ENCODE data around the gene HOXB2. TPM values are rescaled to one million over a fixed set of nuclear protein-coding genes. Genes with fewer than 3 reads are reported as not detected.

The HOXB2 gene
- total and polyA plus RNA-seq, 2 experiments from 2014 or later = 5.6 to 20.7 TPM

GRCh38 chr17:48497103-48497502, 47.8 kb downstream of the HOXB2 start:
- TF ChIP-seq EZH2 (IDR thresholded peaks at IDR 0.05; ENCODE audit: borderline replicate concordance) (no peak), EZH2phosphoT487 (IDR thresholded peaks at IDR 0.05; ENCODE audit: low read depth, severe bottlenecking, unreplicated experiment) (no peak), CTCF (IDR thresholded peaks at IDR 0.05; ENCODE audit: poor library complexity) (no peak)
- 36% methylated on average over 2 of the region's 2 CpGs for WGBS (ENCODE audit: low lambda C conversion rate, missing lambda C conversion rate)
- no peak overlapping the region for H3K4me3 ChIP-seq
- no peaks in the 10 kb centered on the region for H3K9me3 ChIP-seq (ENCODE audit: low read depth)
- no peak for DNase-seq (ENCODE audit: low spot score)
- no peaks in the 10 kb centered on the region for H4K20me1 ChIP-seq (ENCODE audit: insufficient read depth, poor library complexity, severe bottlenecking)
- no peaks in the 10 kb centered on the region for H3K36me3 ChIP-seq (replicated peaks; ENCODE audit: insufficient read depth, low read depth)
- H3K4me1 ChIP-seq (ENCODE audit: insufficient read depth) = peaks cover 17% of the 10 kb centered on the region
- no peak overlapping the region for H3K4me2 ChIP-seq
- no peak overlapping the region for H3K27ac ChIP-seq
- no peaks in the 10 kb centered on the region for H3K79me2 ChIP-seq
- H2AFZ ChIP-seq = no peak overlapping the region
- H3K9me2 ChIP-seq (replicated peaks; ENCODE audit: insufficient read depth) = no peaks in the 10 kb centered on the region
- peaks cover 67% of the 10 kb centered on the region for H3K27me3 ChIP-seq

GRCh38 chr17:48494335-48494734, 50.6 kb downstream of the HOXB2 start:
- Histone ChIP-seq H4K20me1 (ENCODE audit: insufficient read depth, poor library complexity, severe bottlenecking) (no peaks in the 10 kb centered on the region), H3K27ac (no peak overlapping the region), H3K27me3 (peaks cover 69% of the 10 kb centered on the region), H3K79me2 (no peaks in the 10 kb centered on the region), H3K9me2 (replicated peaks; ENCODE audit: insufficient read depth) (no peaks in the 10 kb centered on the region), H3K36me3 (replicated peaks; ENCODE audit: insufficient read depth, low read depth) (no peaks in the 10 kb centered on the region), H3K9me3 (ENCODE audit: low read depth) (no peaks in the 10 kb centered on the region), H3K4me1 (ENCODE audit: insufficient read depth) (peaks cover 7% of the 10 kb centered on the region), H3K4me3 (no peak overlapping the region), H3K4me2 (no peak overlapping the region), H2AFZ (no peak overlapping the region)
- TF ChIP-seq EZH2phosphoT487 (IDR thresholded peaks at IDR 0.05; ENCODE audit: low read depth, severe bottlenecking, unreplicated experiment) (no peak), EZH2 (IDR thresholded peaks at IDR 0.05; ENCODE audit: borderline replicate concordance) (no peak), CTCF (IDR thresholded peaks at IDR 0.05; ENCODE audit: poor library complexity) (no peak)
- DNase-seq (ENCODE audit: low spot score) = no peak
- WGBS (ENCODE audit: low lambda C conversion rate, missing lambda C conversion rate) = 85% methylated on average over 8 of the region's 8 CpGs

MicroRNAs encoded within 50 kb of the gene (microRNA counts, 767-probe panel; counts per million panel counts)
- 6,968 counts per million, percentile 36 among the panel's probes with 10 or more counts for microRNA hsa-miR-10a-5p

Other genes starting within 250 kb of the HOXB2 start
- gene SKAP1, start 114.9 kb downstream of the HOXB2 start, total RNA-seq = 1.8 and 3.0 TPM in 2 replicates
- gene SKAP1, start 114.9 kb downstream of the HOXB2 start, polyA plus RNA-seq = 1.4 and 4.1 TPM in 2 replicates
- not detected in 2 replicates for gene HOXB1, start 14.1 kb downstream of the HOXB2 start, total RNA-seq
- not detected in 2 replicates for gene HOXB1, start 14.1 kb downstream of the HOXB2 start, polyA plus RNA-seq
- 1.4 and 2.2 TPM in 2 replicates for gene HOXB4, start 33.2 kb upstream of the HOXB2 start, total RNA-seq
- gene HOXB4, start 33.2 kb upstream of the HOXB2 start, polyA plus RNA-seq = 1.8 and 2.0 TPM in 2 replicates
- 1.8 and 5.9 TPM in 2 replicates for gene HOXB3, start 45.1 kb upstream of the HOXB2 start, total RNA-seq
- gene HOXB3, start 45.1 kb upstream of the HOXB2 start, polyA plus RNA-seq = 1.8 and 4.0 TPM in 2 replicates
- gene HOXB5, start 48.7 kb upstream of the HOXB2 start, total RNA-seq = 0.27 and 0.36 TPM in 2 replicates
- gene HOXB5, start 48.7 kb upstream of the HOXB2 start, polyA plus RNA-seq = 3.3 and 4.4 TPM in 2 replicates
- gene HOXB6, start 59.9 kb upstream of the HOXB2 start, total RNA-seq = 4.1 and 4.8 TPM in 2 replicates
- 7.7 and 12.9 TPM in 2 replicates for gene HOXB6, start 59.9 kb upstream of the HOXB2 start, polyA plus RNA-seq
- 4.1 and 6.7 TPM in 2 replicates for gene HOXB7, start 65.9 kb upstream of the HOXB2 start, total RNA-seq
- gene HOXB7, start 65.9 kb upstream of the HOXB2 start, polyA plus RNA-seq = 13.7 and 15.9 TPM in 2 replicates
- gene HOXB8, start 70.2 kb upstream of the HOXB2 start, total RNA-seq = 0.57 and 1.6 TPM in 2 replicates
- gene HOXB8, start 70.2 kb upstream of the HOXB2 start, polyA plus RNA-seq = 0.31 and 1.3 TPM in 2 replicates
- gene HOXB9, start 81.2 kb upstream of the HOXB2 start, total RNA-seq = 1.5 and 2.1 TPM in 2 replicates
- 0.73 and 2.5 TPM in 2 replicates for gene HOXB9, start 81.2 kb upstream of the HOXB2 start, polyA plus RNA-seq
- gene PRAC1, start 177.4 kb upstream of the HOXB2 start, total RNA-seq = not detected in 2 replicates
- gene PRAC1, start 177.4 kb upstream of the HOXB2 start, polyA plus RNA-seq = not detected in 2 replicates
- gene PRAC2, start 178.1 kb upstream of the HOXB2 start, total RNA-seq = not detected in 2 replicates
- gene PRAC2, start 178.1 kb upstream of the HOXB2 start, polyA plus RNA-seq = 1.5 TPM in 1 of 2 replicates, not detected in the other
- 0.13 and 0.20 TPM in 2 replicates for gene HOXB13, start 183.6 kb upstream of the HOXB2 start, total RNA-seq
- 0.28 and 0.40 TPM in 2 replicates for gene HOXB13, start 183.6 kb upstream of the HOXB2 start, polyA plus RNA-seq